GM23338 (cell line): ENCODE data around the gene AQP6. TPM values are rescaled to one million over a fixed set of nuclear protein-coding genes. Genes with fewer than 3 reads are reported as not detected.

Source experiments
- ATAC-seq: fragments of 200-7000 bp; cut with Tn5 transposase; 3 replicates; pipeline ENCODE4 v1.9.1; 2020
- DNase-seq: peaks from one replicate; pipeline ENCODE4 v3.0.0-alpha.2; 2015; ENCODE audit warnings: low spot score
- H2AFZ ChIP-seq: fragments of 200-600 bp; sonication (generic); 2 replicates; pipeline ENCODE4 v1.8.0; 2016; ENCODE audit warnings: antibody characterized with exemption, mild to moderate bottlenecking, moderate library complexity
- H3F3A ChIP-seq: fragments of 200-600 bp; sonication (generic); replicated peaks from 2 replicates; pipeline ENCODE4 v1.8.0; 2017; ENCODE audit warnings: antibody characterized with exemption, mixed run types, low read depth
- H3K27ac ChIP-seq: fragments of 200-600 bp; sonication (generic); 2 replicates; pipeline ENCODE4 v1.6.1; 2016; ENCODE audit warnings: low read depth
- H3K27me3 ChIP-seq: fragments of 200-600 bp; sonication (generic); 2 replicates; pipeline ENCODE4 v1.8.0; 2016; ENCODE audit warnings: mild to moderate bottlenecking, mixed run types, moderate library complexity; ENCODE audit not compliant: insufficient read depth
- H3K36me3 ChIP-seq: fragments of 200-600 bp; sonication (generic); 2 replicates; pipeline ENCODE4 v1.8.0; 2016; ENCODE audit warnings: mild to moderate bottlenecking; ENCODE audit not compliant: insufficient read depth
- H3K4me1 ChIP-seq: fragments of 200-600 bp; sonication (generic); 2 replicates; pipeline ENCODE4 v1.8.0; 2016; ENCODE audit warnings: mild to moderate bottlenecking, moderate library complexity; ENCODE audit not compliant: insufficient read depth
- H3K4me2 ChIP-seq: fragments of 200-600 bp; sonication (generic); 2 replicates; pipeline ENCODE4 v1.7.1; 2017; ENCODE audit warnings: mixed run types
- H3K4me3 ChIP-seq: fragments of 200-600 bp; sonication (generic); 2 replicates; pipeline ENCODE4 v1.6.1; 2016; ENCODE audit warnings: mixed run types
- H3K79me2 ChIP-seq: fragments of 200-600 bp; sonication (generic); replicated peaks from 2 replicates; pipeline ENCODE4 v1.8.0; 2017; ENCODE audit warnings: mild to moderate bottlenecking; ENCODE audit not compliant: insufficient read depth
- H3K9me2 ChIP-seq: fragments of 200-600 bp; sonication (generic); 2 replicates; pipeline ENCODE4 v1.8.0; 2017; ENCODE audit not compliant: insufficient read depth
- H4K20me1 ChIP-seq: fragments of 200-600 bp; sonication (generic); replicated peaks from 2 replicates; pipeline ENCODE4 v1.8.0; 2017; ENCODE audit warnings: mild to moderate bottlenecking; ENCODE audit not compliant: insufficient read depth
- H3K27ac Mint-ChIP-seq: 2 replicates; pipeline ENCODE4 v1.8.0; 2020; ENCODE audit warnings: inconsistent platforms, mild to moderate bottlenecking, moderate library complexity, mixed read lengths
- H3K27me3 Mint-ChIP-seq: 3 replicates; pipeline ENCODE4 v1.8.0; 2022; ENCODE audit warnings: low read depth, mild to moderate bottlenecking, moderate library complexity, mixed read lengths, inconsistent platforms; ENCODE audit not compliant: insufficient read depth, poor library complexity
- H3K36me3 Mint-ChIP-seq: 3 replicates; pipeline ENCODE4 v1.8.0; 2021; ENCODE audit warnings: low read depth, mild to moderate bottlenecking, inconsistent platforms, moderate library complexity, mixed read lengths
- H3K4me1 Mint-ChIP-seq: 3 replicates; pipeline ENCODE4 v1.8.0; 2020; ENCODE audit warnings: mild to moderate bottlenecking, inconsistent platforms, mixed read lengths
- H3K4me3 Mint-ChIP-seq: 3 replicates; pipeline ENCODE4 v1.8.0; 2021; ENCODE audit warnings: moderate library complexity, mild to moderate bottlenecking, inconsistent platforms, mixed read lengths
- H3K9me3 Mint-ChIP-seq: 3 replicates; pipeline ENCODE4 v1.8.0; 2020; ENCODE audit warnings: moderate library complexity, mild to moderate bottlenecking, inconsistent platforms, mixed read lengths
- CREB1 ChIP-seq: fragments of 250-450 bp; sonication (Bioruptor Pico); IDR thresholded peaks from 2 replicates; pipeline ENCODE4 v1.5.0; 2020; ENCODE audit warnings: low read depth, mild to moderate bottlenecking, moderate library complexity
- EZH2 ChIP-seq: fragments of 200-600 bp; sonication (generic); IDR thresholded peaks from one replicate; pipeline ENCODE4 v1.8.0; 2017; ENCODE audit warnings: antibody characterized with exemption, mild to moderate bottlenecking, low read depth; ENCODE audit not compliant: unreplicated experiment
- EZH2phosphoT487 ChIP-seq: fragments of 200-600 bp; sonication (generic); IDR thresholded peaks from one replicate; pipeline ENCODE4 v1.8.1; 2018; ENCODE audit warnings: antibody characterized with exemption; ENCODE audit not compliant: unreplicated experiment
- JUNB ChIP-seq: IDR thresholded peaks from one replicate; pipeline ENCODE4 v1.6.1; 2016; ENCODE audit warnings: antibody characterized with exemption; ENCODE audit not compliant: unreplicated experiment
- NANOG ChIP-seq: IDR thresholded peaks from 2 replicates; pipeline ENCODE4 v1.6.1; 2016; ENCODE audit warnings: antibody characterized with exemption, borderline replicate concordance
- POLR2AphosphoS5 ChIP-seq: IDR thresholded peaks from 2 replicates; pipeline ENCODE4 v1.6.1; 2016; ENCODE audit warnings: antibody characterized with exemption, low read depth
- STAT1 ChIP-seq: IDR thresholded peaks from one replicate; pipeline ENCODE4 v1.6.1; 2016; ENCODE audit warnings: antibody characterized with exemption; ENCODE audit not compliant: unreplicated experiment
- ZNF114 ChIP-seq: fragments of 250-450 bp; sonication (Bioruptor Pico); IDR thresholded peaks from 2 replicates; pipeline ENCODE4 v1.5.0; 2020; ENCODE audit warnings: mild to moderate bottlenecking, moderate library complexity
- ZNF331 ChIP-seq: fragments of 250-450 bp; sonication (Bioruptor Pico); IDR thresholded peaks from 2 replicates; pipeline ENCODE4 v1.5.0; 2020; ENCODE audit warnings: low read depth, mild to moderate bottlenecking, moderate library complexity
- polyA plus RNA-seq: library from polyadenylated mRNA; unstranded; fragments of >200 nt; fragmentation: Nextera tagmentation; extraction: Ambion mirVana; gene quantifications from 2 replicates; pipeline ENCODE4 v1.2.1, GENCODE V29; 2016
- total RNA-seq: library from RNA; depleted of rRNA; stranded (reverse); fragments of >200 nt; shearing (Covaris generic); gene quantifications from 2 replicates; pipeline ENCODE4 v1.2.3, GENCODE V29; 2014
- TF ChIP-seq, protein P1 (sequence below): IDR thresholded peaks from 2 replicates; pipeline ENCODE4 v1.6.1; 2016; ENCODE audit warnings: antibody characterized with exemption
- TF ChIP-seq, protein P2 (sequence below), 2 experiments: fragments of 200-600 bp in 1 of 2; sonication (generic) in 1 of 2; conservative IDR thresholded peaks; 2 replicates each; pipeline versions ENCODE4 v1.5.1 to v1.6.1; 2016 to 2017; ENCODE audit warnings: antibody characterized with exemption in 2 of 2, low read depth in 2 of 2, mild to moderate bottlenecking in 2 of 2, moderate library complexity in 1 of 2
- TF ChIP-seq, protein P3 (sequence below): fragments of 250-450 bp; sonication (Bioruptor Pico); IDR thresholded peaks from 2 replicates; pipeline ENCODE4 v1.5.0; 2020; ENCODE audit warnings: mild to moderate bottlenecking, moderate library complexity
- TF ChIP-seq, protein P4 (sequence below): IDR thresholded peaks from one replicate; pipeline ENCODE4 v1.6.1; 2018; ENCODE audit warnings: antibody characterized with exemption; ENCODE audit not compliant: unreplicated experiment

Gene AQP6
- total and polyA plus RNA-seq, 2 experiments from 2014 or later: 0.08 TPM; not detected in 1

DNA sequence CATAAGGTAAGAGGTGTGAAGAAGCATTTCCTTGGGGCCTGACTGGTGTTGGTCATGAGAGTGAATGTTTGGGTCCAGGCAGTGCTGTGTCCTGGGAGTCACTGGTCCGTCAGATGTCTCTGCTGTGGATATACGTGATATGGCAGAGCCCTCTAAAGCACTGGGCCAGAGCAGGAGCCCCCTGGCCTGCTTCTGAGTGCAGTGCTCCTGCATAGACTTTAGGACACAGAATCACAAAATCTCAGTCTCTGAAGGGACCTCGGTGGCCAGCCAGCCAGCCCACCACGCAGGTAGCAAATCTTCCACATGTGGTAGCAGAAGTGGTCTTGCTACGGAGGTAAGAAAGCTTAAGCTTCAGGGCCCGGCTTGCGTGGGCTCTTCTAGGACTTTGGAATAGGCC lies 40.7 kb upstream of the AQP6 start:
- Histone ChIP-seq H3K27me3 (no peaks in the 10 kb centered on the region), H4K20me1 (no peaks in the 10 kb centered on the region), H3K4me3 (no peak overlapping the region), H3K27ac (no peak overlapping the region), H3K4me1 (0 out of 2 replicates have a peak, but pooled peaks cover 3% of the 10 kb centered on the region), H3F3A (no peaks in the 10 kb centered on the region), H2AFZ (no peak overlapping the region), H3K9me2 (0 out of 2 replicates have a peak, but pooled peaks cover 3% of the 10 kb centered on the region), H3K79me2 (no peaks in the 10 kb centered on the region), H3K36me3 (no peaks in the 10 kb centered on the region), H3K4me2 (no peak overlapping the region)
- Mint-ChIP-seq H3K27ac (no peak overlapping the region), H3K4me1 (peaks cover 4% of the 10 kb centered on the region; the same call in 2 of the 3 replicates), H3K36me3 (no peaks in the 10 kb centered on the region), H3K9me3 (no peaks in the 10 kb centered on the region), H3K27me3 (no peaks in the 10 kb centered on the region), H3K4me3 (no peak overlapping the region)
- no peak for DNase-seq
- ATAC-seq: no peak
- TF ChIP-seq EZH2 (no peak), STAT1 (no peak), CREB1 (CRISPR knock-in tag) (no peak), EZH2phosphoT487 (no peak), ZNF114 (CRISPR knock-in tag) (no peak), ZNF331 (CRISPR knock-in tag) (no peak), JUNB (no peak), NANOG (no peak), POLR2AphosphoS5 (no peak)
- TF ChIP-seq, protein P1, sequence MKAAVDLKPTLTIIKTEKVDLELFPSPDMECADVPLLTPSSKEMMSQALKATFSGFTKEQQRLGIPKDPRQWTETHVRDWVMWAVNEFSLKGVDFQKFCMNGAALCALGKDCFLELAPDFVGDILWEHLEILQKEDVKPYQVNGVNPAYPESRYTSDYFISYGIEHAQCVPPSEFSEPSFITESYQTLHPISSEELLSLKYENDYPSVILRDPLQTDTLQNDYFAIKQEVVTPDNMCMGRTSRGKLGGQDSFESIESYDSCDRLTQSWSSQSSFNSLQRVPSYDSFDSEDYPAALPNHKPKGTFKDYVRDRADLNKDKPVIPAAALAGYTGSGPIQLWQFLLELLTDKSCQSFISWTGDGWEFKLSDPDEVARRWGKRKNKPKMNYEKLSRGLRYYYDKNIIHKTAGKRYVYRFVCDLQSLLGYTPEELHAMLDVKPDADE: no peak
- TF ChIP-seq, protein P2, sequence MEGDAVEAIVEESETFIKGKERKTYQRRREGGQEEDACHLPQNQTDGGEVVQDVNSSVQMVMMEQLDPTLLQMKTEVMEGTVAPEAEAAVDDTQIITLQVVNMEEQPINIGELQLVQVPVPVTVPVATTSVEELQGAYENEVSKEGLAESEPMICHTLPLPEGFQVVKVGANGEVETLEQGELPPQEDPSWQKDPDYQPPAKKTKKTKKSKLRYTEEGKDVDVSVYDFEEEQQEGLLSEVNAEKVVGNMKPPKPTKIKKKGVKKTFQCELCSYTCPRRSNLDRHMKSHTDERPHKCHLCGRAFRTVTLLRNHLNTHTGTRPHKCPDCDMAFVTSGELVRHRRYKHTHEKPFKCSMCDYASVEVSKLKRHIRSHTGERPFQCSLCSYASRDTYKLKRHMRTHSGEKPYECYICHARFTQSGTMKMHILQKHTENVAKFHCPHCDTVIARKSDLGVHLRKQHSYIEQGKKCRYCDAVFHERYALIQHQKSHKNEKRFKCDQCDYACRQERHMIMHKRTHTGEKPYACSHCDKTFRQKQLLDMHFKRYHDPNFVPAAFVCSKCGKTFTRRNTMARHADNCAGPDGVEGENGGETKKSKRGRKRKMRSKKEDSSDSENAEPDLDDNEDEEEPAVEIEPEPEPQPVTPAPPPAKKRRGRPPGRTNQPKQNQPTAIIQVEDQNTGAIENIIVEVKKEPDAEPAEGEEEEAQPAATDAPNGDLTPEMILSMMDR (conservative IDR thresholded peaks at IDR 0.05; ENCODE audit: low read depth in 2 of 2): no peak
- TF ChIP-seq, protein P3, sequence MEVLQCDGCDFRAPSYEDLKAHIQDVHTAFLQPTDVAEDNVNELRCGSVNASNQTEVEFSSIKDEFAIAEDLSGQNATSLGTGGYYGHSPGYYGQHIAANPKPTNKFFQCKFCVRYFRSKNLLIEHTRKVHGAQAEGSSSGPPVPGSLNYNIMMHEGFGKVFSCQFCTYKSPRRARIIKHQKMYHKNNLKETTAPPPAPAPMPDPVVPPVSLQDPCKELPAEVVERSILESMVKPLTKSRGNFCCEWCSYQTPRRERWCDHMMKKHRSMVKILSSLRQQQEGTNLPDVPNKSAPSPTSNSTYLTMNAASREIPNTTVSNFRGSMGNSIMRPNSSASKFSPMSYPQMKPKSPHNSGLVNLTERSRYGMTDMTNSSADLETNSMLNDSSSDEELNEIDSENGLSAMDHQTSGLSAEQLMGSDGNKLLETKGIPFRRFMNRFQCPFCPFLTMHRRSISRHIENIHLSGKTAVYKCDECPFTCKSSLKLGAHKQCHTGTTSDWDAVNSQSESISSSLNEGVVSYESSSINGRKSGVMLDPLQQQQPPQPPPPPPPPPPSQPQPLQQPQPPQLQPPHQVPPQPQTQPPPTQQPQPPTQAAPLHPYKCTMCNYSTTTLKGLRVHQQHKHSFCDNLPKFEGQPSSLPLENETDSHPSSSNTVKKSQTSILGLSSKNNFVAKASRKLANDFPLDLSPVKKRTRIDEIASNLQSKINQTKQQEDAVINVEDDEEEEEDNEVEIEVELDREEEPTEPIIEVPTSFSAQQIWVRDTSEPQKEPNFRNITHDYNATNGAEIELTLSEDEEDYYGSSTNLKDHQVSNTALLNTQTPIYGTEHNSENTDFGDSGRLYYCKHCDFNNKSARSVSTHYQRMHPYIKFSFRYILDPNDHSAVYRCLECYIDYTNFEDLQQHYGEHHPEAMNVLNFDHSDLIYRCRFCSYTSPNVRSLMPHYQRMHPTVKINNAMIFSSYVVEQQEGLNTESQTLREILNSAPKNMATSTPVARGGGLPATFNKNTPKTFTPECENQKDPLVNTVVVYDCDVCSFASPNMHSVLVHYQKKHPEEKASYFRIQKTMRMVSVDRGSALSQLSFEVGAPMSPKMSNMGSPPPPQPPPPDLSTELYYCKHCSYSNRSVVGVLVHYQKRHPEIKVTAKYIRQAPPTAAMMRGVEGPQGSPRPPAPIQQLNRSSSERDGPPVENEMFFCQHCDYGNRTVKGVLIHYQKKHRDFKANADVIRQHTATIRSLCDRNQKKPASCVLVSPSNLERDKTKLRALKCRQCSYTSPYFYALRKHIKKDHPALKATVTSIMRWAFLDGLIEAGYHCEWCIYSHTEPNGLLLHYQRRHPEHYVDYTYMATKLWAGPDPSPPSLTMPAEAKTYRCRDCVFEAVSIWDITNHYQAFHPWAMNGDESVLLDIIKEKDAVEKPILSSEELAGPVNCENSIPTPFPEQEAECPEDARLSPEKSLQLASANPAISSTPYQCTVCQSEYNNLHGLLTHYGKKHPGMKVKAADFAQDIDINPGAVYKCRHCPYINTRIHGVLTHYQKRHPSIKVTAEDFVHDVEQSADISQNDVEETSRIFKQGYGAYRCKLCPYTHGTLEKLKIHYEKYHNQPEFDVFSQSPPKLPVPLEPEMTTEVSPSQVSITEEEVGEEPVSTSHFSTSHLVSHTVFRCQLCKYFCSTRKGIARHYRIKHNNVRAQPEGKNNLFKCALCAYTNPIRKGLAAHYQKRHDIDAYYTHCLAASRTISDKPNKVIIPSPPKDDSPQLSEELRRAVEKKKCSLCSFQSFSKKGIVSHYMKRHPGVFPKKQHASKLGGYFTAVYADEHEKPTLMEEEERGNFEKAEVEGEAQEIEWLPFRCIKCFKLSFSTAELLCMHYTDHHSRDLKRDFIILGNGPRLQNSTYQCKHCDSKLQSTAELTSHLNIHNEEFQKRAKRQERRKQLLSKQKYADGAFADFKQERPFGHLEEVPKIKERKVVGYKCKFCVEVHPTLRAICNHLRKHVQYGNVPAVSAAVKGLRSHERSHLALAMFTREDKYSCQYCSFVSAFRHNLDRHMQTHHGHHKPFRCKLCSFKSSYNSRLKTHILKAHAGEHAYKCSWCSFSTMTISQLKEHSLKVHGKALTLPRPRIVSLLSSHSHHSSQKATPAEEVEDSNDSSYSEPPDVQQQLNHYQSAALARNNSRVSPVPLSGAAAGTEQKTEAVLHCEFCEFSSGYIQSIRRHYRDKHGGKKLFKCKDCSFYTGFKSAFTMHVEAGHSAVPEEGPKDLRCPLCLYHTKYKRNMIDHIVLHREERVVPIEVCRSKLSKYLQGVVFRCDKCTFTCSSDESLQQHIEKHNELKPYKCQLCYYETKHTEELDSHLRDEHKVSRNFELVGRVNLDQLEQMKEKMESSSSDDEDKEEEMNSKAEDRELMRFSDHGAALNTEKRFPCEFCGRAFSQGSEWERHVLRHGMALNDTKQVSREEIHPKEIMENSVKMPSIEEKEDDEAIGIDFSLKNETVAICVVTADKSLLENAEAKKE (CRISPR knock-in tag): no peak
- TF ChIP-seq, protein P4, sequence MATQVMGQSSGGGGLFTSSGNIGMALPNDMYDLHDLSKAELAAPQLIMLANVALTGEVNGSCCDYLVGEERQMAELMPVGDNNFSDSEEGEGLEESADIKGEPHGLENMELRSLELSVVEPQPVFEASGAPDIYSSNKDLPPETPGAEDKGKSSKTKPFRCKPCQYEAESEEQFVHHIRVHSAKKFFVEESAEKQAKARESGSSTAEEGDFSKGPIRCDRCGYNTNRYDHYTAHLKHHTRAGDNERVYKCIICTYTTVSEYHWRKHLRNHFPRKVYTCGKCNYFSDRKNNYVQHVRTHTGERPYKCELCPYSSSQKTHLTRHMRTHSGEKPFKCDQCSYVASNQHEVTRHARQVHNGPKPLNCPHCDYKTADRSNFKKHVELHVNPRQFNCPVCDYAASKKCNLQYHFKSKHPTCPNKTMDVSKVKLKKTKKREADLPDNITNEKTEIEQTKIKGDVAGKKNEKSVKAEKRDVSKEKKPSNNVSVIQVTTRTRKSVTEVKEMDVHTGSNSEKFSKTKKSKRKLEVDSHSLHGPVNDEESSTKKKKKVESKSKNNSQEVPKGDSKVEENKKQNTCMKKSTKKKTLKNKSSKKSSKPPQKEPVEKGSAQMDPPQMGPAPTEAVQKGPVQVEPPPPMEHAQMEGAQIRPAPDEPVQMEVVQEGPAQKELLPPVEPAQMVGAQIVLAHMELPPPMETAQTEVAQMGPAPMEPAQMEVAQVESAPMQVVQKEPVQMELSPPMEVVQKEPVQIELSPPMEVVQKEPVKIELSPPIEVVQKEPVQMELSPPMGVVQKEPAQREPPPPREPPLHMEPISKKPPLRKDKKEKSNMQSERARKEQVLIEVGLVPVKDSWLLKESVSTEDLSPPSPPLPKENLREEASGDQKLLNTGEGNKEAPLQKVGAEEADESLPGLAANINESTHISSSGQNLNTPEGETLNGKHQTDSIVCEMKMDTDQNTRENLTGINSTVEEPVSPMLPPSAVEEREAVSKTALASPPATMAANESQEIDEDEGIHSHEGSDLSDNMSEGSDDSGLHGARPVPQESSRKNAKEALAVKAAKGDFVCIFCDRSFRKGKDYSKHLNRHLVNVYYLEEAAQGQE: no peak
